KMS-11 (cell line): ENCODE measurements around the gene NEMF.
"Not testable (repeated sequence)": the region's sequence is repeated elsewhere in the genome, so short reads cannot be mapped to it uniquely, and the experiment has no call there.

Experiments
- H2AFZ ChIP-seq: fragments of 200-600 bp; sonication (generic); 2 replicates; pipeline ENCODE4 v1.6.1; 2016; ENCODE audit warnings: antibody characterized with exemption, mixed run types, low read depth
- H3K27ac ChIP-seq: fragments of 200-600 bp; sonication (generic); 2 replicates; pipeline ENCODE4 v1.6.1; 2016; ENCODE audit warnings: mild to moderate bottlenecking, mixed run types
- H3K27me3 ChIP-seq: fragments of 200-600 bp; sonication (generic); 2 replicates; pipeline ENCODE4 v1.6.1; 2017; ENCODE audit warnings: mild to moderate bottlenecking, low read depth, mixed run types, moderate library complexity; ENCODE audit not compliant: insufficient read depth
- H3K36me3 ChIP-seq: fragments of 200-600 bp; sonication (generic); 2 replicates; pipeline ENCODE4 v1.6.1; 2017; ENCODE audit warnings: mild to moderate bottlenecking, mixed run types; ENCODE audit not compliant: insufficient read depth
- H3K4me1 ChIP-seq: fragments of 200-600 bp; sonication (generic); 2 replicates; pipeline ENCODE4 v1.6.1; 2016; ENCODE audit warnings: mild to moderate bottlenecking, low read depth, mixed run types; ENCODE audit not compliant: poor library complexity, severe bottlenecking
- H3K4me2 ChIP-seq: fragments of 200-600 bp; sonication (generic); 2 replicates; pipeline ENCODE4 v1.7.0; 2016; ENCODE audit warnings: mild to moderate bottlenecking, mixed run types
- H3K4me3 ChIP-seq: fragments of 200-600 bp; sonication (generic); IDR thresholded peaks from 2 replicates; pipeline ENCODE4 v1.6.1; 2017; ENCODE audit warnings: low read depth, low read length, mixed read lengths; ENCODE audit not compliant: insufficient read depth
- H3K79me2 ChIP-seq: fragments of 200-600 bp; sonication (generic); 2 replicates; pipeline ENCODE4 v1.6.1; 2016; ENCODE audit warnings: low read depth, mixed run types; ENCODE audit not compliant: insufficient read depth
- H3K9ac ChIP-seq: fragments of 200-600 bp; sonication (generic); 2 replicates; pipeline ENCODE4 v1.6.1; 2016; ENCODE audit warnings: mild to moderate bottlenecking, mixed run types
- H4K20me1 ChIP-seq: fragments of 200-600 bp; sonication (generic); 2 replicates; pipeline ENCODE4 v1.6.1; 2016; ENCODE audit warnings: mild to moderate bottlenecking, mixed run types; ENCODE audit not compliant: insufficient read depth
- TF ChIP-seq, protein P1 (sequence below): fragments of 200-600 bp; sonication (generic); conservative IDR thresholded peaks from 2 replicates; pipeline ENCODE4 v1.6.1; 2017; ENCODE audit warnings: low read depth, mild to moderate bottlenecking, antibody characterized with exemption, low read length, moderate library complexity, mixed read lengths

NEMF gene

DNA sequence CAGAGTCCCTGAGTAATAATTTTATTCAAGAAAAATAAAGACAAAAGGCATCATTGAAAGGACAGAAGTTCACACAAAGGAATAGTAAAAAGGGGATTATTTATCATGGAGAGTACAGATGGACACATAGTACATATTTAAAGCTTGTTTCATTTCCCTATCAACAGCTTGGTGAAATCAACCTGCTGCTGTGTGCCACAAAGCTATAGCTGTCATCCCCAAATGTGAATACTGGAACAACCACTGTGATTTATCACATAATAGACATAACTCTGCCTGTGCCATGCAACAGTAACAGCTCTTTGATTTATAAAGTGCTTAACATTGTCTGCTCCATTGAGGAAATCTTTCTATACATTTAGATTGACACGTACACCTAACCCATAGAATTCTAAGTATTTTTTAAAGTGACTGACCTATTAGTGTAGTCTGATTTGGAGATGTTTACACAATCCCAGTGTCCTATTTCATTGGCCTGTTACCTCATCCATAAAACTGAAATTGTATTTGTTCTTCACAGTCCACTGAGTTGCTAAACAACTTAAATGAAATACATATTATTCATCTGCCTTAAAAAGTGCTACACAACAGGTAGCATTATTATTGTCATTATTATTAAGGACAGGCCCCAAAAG, 3.3 kb downstream of the NEMF start:
- TF ChIP-seq, protein P1, sequence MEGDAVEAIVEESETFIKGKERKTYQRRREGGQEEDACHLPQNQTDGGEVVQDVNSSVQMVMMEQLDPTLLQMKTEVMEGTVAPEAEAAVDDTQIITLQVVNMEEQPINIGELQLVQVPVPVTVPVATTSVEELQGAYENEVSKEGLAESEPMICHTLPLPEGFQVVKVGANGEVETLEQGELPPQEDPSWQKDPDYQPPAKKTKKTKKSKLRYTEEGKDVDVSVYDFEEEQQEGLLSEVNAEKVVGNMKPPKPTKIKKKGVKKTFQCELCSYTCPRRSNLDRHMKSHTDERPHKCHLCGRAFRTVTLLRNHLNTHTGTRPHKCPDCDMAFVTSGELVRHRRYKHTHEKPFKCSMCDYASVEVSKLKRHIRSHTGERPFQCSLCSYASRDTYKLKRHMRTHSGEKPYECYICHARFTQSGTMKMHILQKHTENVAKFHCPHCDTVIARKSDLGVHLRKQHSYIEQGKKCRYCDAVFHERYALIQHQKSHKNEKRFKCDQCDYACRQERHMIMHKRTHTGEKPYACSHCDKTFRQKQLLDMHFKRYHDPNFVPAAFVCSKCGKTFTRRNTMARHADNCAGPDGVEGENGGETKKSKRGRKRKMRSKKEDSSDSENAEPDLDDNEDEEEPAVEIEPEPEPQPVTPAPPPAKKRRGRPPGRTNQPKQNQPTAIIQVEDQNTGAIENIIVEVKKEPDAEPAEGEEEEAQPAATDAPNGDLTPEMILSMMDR = no peak
- Histone ChIP-seq H3K4me2 (no peak overlapping the region), H3K4me3 (no peak overlapping the region), H3K4me1 (peaks cover 16% of the 10 kb centered on the region), H3K79me2 (peaks cover 36% of the 10 kb centered on the region; the same call in 1 of the 2 replicates), H3K27ac (no peak overlapping the region), H3K27me3 (no peaks in the 10 kb centered on the region), H3K36me3 (no peaks in the 10 kb centered on the region; the same call in 1 of the 2 replicates), H2AFZ (no peak overlapping the region), H4K20me1 (no peaks in the 10 kb centered on the region), H3K9ac (no peak overlapping the region)

DNA sequence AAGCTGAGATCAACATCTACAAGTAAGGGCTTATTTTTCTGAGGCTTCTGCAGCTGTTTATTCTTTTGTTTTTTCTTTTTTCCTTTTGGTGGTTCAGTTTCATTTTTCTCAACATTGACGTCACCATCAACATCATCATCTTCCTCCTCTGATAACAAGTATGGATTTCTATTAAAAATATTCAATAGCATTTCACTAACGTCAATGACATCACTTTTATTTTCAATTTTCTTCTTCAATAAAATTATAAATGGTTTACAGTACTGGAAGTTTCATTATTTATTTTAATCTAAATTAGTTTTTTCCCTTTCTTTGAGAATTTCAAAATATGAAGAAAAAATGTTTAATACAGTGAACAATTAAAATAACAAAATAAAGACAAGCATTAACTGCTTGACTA, 23.9 kb downstream of the NEMF start:
- TF ChIP-seq, protein P1 = no peak
- Histone ChIP-seq H3K4me1 (no peaks in the 10 kb centered on the region), H4K20me1 (no peaks in the 10 kb centered on the region), H3K27me3 (no peaks in the 10 kb centered on the region), H3K36me3 (no peaks in the 10 kb centered on the region; the same call in 1 of the 2 replicates), H3K4me2 (no peak overlapping the region), H3K27ac (no peak overlapping the region), H3K9ac (no peak overlapping the region), H2AFZ (no peak overlapping the region), H3K4me3 (no peak overlapping the region), H3K79me2 (no peaks in the 10 kb centered on the region)

DNA sequence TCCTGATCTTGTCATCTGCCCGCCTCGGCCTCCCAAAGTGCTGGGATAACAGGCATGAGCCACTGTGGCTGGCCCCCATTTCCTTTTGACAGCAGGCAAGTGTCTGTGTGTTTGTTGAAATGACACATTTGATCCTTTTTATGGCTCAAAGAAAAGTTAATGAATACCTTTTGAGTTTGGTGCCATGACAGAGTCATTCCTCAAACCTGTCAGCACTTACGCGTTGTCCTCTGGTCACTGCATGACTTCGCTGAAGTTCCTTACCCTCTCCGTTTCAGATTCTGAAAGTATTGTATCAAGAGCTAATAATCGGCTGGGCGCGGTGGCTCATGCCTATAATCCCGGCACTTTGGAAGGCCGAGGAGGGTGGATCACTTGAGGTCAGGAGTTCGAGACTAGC, 32.4 kb downstream of the NEMF start:
- no peaks in the 10 kb centered on the region for H3K27me3 ChIP-seq
- TF ChIP-seq, protein P1 = no peak
- H3K79me2 ChIP-seq = no peaks in the 10 kb centered on the region
- no peaks in the 10 kb centered on the region for H4K20me1 ChIP-seq
- no peak overlapping the region for H3K9ac ChIP-seq
- H3K4me3 ChIP-seq = no peak overlapping the region
- no peaks in the 10 kb centered on the region for H3K4me1 ChIP-seq
- no peak overlapping the region for H3K4me2 ChIP-seq
- H3K27ac ChIP-seq = no peak overlapping the region
- H2AFZ ChIP-seq = no peak overlapping the region
- no peaks in the 10 kb centered on the region for H3K36me3 ChIP-seq

- Histone ChIP-seq H3K27me3 (no peaks in the 10 kb centered on the region), H3K4me2 (no peak overlapping the region), H2AFZ (no peak overlapping the region), H3K9ac (no peak overlapping the region), H3K4me3 (no peak overlapping the region), H3K79me2 (no peaks in the 10 kb centered on the region), H4K20me1 (no peaks in the 10 kb centered on the region), H3K27ac (no peak overlapping the region), H3K36me3 (no peaks in the 10 kb centered on the region; the same call in 1 of the 2 replicates), H3K4me1 (no peaks in the 10 kb centered on the region)
- TF ChIP-seq, protein P1 = no peak
Measured at GRCh38 chr14:49816844-49817243, 35.7 kb downstream of the NEMF start.

GRCh38 chr14:49816118-49816517, 36.5 kb downstream of the NEMF start:
- not testable (repeated sequence) for H3K36me3 ChIP-seq, H3K4me2 ChIP-seq, H4K20me1 ChIP-seq, H3K4me3 ChIP-seq, H3K27ac ChIP-seq, H3K4me1 ChIP-seq, H3K9ac ChIP-seq, H3K27me3 ChIP-seq, H2AFZ ChIP-seq, H3K79me2 ChIP-seq
